Measurements from ENCODE around the gene HEATR5A. TPM values are rescaled to one million over a fixed set of nuclear protein-coding genes. Genes with fewer than 3 reads are reported as not detected.

HEATR5A gene
- total RNA-seq, 1 experiment from 2014 or later: 12.7 TPM

GRCh38 chr14:31414190-31414833 lies 6.0 kb downstream of the HEATR5A start:
- Histone ChIP-seq H3K9me3 (ENCODE audit: low read length) (no peaks in the 10 kb centered on the region), H3K4me2 (ENCODE audit: low read length) (peak overlapping the region; percentile 21), H3K9me2 (replicated peaks; ENCODE audit: low read length) (no peaks in the 10 kb centered on the region), H4K20me1 (ENCODE audit: low read length) (no peaks in the 10 kb centered on the region), H2AFZ (ENCODE audit: low read length) (no peak overlapping the region), H3K27me3 (ENCODE audit: low read length) (no peaks in the 10 kb centered on the region), H3F3A (ENCODE audit: low read length, unreplicated experiment) (no peaks in the 10 kb centered on the region), H3K4me1 (ENCODE audit: insufficient read depth, low read length) (peaks cover 25% of the 10 kb centered on the region), H3K79me2 (ENCODE audit: low read length) (peaks cover 69% of the 10 kb centered on the region), H3K9ac (ENCODE audit: low read length) (no peak overlapping the region), H3K36me3 (ENCODE audit: low read depth, low read length) (no peaks in the 10 kb centered on the region), H3K4me3 (ENCODE audit: low read length) (no peak overlapping the region), H3K27ac (ENCODE audit: low read length) (peak overlapping the region; percentile 4)
- peak; percentile 92 for ATAC-seq
- peak; percentile 72 for DNase-seq
- TF ChIP-seq, protein P1, sequence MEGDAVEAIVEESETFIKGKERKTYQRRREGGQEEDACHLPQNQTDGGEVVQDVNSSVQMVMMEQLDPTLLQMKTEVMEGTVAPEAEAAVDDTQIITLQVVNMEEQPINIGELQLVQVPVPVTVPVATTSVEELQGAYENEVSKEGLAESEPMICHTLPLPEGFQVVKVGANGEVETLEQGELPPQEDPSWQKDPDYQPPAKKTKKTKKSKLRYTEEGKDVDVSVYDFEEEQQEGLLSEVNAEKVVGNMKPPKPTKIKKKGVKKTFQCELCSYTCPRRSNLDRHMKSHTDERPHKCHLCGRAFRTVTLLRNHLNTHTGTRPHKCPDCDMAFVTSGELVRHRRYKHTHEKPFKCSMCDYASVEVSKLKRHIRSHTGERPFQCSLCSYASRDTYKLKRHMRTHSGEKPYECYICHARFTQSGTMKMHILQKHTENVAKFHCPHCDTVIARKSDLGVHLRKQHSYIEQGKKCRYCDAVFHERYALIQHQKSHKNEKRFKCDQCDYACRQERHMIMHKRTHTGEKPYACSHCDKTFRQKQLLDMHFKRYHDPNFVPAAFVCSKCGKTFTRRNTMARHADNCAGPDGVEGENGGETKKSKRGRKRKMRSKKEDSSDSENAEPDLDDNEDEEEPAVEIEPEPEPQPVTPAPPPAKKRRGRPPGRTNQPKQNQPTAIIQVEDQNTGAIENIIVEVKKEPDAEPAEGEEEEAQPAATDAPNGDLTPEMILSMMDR (conservative IDR thresholded peaks at IDR 0.05; ENCODE audit: low read depth, low read length): no peak
- TF ChIP-seq EZH2 (IDR thresholded peaks at IDR 0.05; ENCODE audit: low read length, unreplicated experiment): no peak
- TF ChIP-seq EZH2phosphoT487 (IDR thresholded peaks at IDR 0.05; ENCODE audit: borderline replicate concordance, low read length): no peak
- ChIA-PET POLR2A (ENCODE audit: unreplicated experiment) (no interaction called here), CTCF (no interaction called here)
- BruUV-seq (replicated peaks): no TSS peak
- intact Hi-C loops (cut with micrococcal nuclease): loop anchor here (1.0 to 5.0 kb wide), 2 partner anchors 36 to 37 kb away; no protein-coding TSS in a partner anchor

GRCh38 chr14:31411218-31411727 lies 9.1 kb downstream of the HEATR5A start:
- no TSS peak for BruUV-seq (replicated peaks)
- intact Hi-C loops (cut with micrococcal nuclease): loop anchor here (5.0 kb wide), 1 partner anchor 34 kb away; no protein-coding TSS in a partner anchor
- Histone ChIP-seq H3K27ac (ENCODE audit: low read length) (no peak overlapping the region), H3K4me1 (ENCODE audit: insufficient read depth, low read length) (peaks cover 19% of the 10 kb centered on the region), H3K4me3 (ENCODE audit: low read length) (no peak overlapping the region), H3K9me2 (replicated peaks; ENCODE audit: low read length) (no peaks in the 10 kb centered on the region), H4K20me1 (ENCODE audit: low read length) (no peaks in the 10 kb centered on the region), H3K4me2 (ENCODE audit: low read length) (no peak overlapping the region), H3K79me2 (ENCODE audit: low read length) (peaks cover 41% of the 10 kb centered on the region), H3K9me3 (ENCODE audit: low read length) (no peaks in the 10 kb centered on the region), H3F3A (ENCODE audit: low read length, unreplicated experiment) (no peaks in the 10 kb centered on the region), H3K9ac (ENCODE audit: low read length) (no peak overlapping the region), H3K27me3 (ENCODE audit: low read length) (no peaks in the 10 kb centered on the region), H3K36me3 (ENCODE audit: low read depth, low read length) (no peaks in the 10 kb centered on the region), H2AFZ (ENCODE audit: low read length) (no peak overlapping the region)
- ChIA-PET CTCF (no interaction called here), POLR2A (ENCODE audit: unreplicated experiment) (no interaction called here)
- ATAC-seq (no peak), DNase-seq (no peak)
- TF ChIP-seq, protein P1 (conservative IDR thresholded peaks at IDR 0.05; ENCODE audit: low read depth, low read length): no peak
- TF ChIP-seq EZH2 (IDR thresholded peaks at IDR 0.05; ENCODE audit: low read length, unreplicated experiment) (no peak), EZH2phosphoT487 (IDR thresholded peaks at IDR 0.05; ENCODE audit: borderline replicate concordance, low read length) (no peak)

DNA sequence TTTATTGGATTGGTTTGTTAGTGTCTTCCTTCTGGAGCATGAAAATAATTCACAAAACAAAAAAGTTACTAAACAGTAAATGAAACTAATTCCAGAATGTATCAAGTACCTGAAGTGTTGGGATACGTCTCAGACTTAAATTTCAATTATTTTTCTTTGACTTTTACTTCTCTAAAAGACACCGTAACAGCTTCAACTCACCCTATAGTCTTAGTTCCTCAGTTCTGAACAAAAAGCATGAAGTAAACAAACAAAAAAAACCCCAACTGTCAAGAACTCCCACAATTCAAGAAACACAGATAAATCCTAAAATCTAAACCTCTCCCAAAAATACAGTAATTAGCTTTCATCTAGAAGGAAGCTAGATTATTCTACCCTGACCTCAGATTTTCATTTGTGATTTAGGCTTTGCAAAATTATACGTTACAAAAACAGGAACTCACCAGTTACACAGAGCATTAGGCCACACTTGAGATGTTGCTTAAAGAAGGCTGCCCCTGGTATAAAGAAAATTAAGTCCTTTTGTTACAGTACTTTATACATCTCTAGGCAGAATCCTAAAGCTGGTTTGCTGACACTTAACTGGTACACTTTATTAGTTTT lies 10.2 kb downstream of the HEATR5A start:
- TF ChIP-seq, protein P1 (conservative IDR thresholded peaks at IDR 0.05; ENCODE audit: low read depth, low read length): no peak
- TF ChIP-seq EZH2phosphoT487 (IDR thresholded peaks at IDR 0.05; ENCODE audit: borderline replicate concordance, low read length): no peak
- TF ChIP-seq EZH2 (IDR thresholded peaks at IDR 0.05; ENCODE audit: low read length, unreplicated experiment): no peak
- H3K27me3 ChIP-seq (ENCODE audit: low read length): no peaks in the 10 kb centered on the region
- intact Hi-C loops (cut with micrococcal nuclease): loop anchor here (5.0 kb wide), 1 partner anchor 33 kb away; no protein-coding TSS in a partner anchor
- no peaks in the 10 kb centered on the region for H3K9me2 ChIP-seq (replicated peaks; ENCODE audit: low read length)
- DNase-seq (no peak), ATAC-seq (no peak)
- H3F3A ChIP-seq (ENCODE audit: low read length, unreplicated experiment): no peaks in the 10 kb centered on the region
- H4K20me1 ChIP-seq (ENCODE audit: low read length): no peaks in the 10 kb centered on the region
- no peak overlapping the region for H3K9ac ChIP-seq (ENCODE audit: low read length)
- CTCF ChIA-PET: no interaction called here
- H3K36me3 ChIP-seq (ENCODE audit: low read depth, low read length): no peaks in the 10 kb centered on the region
- no peak overlapping the region for H3K4me3 ChIP-seq (ENCODE audit: low read length)
- no TSS peak for BruUV-seq (replicated peaks)
- peaks cover 30% of the 10 kb centered on the region for H3K79me2 ChIP-seq (ENCODE audit: low read length)
- H3K4me1 ChIP-seq (ENCODE audit: insufficient read depth, low read length): peaks cover 15% of the 10 kb centered on the region
- POLR2A ChIA-PET (ENCODE audit: unreplicated experiment): no interaction called here
- no peak overlapping the region for H3K4me2 ChIP-seq (ENCODE audit: low read length)
- no peak overlapping the region for H3K27ac ChIP-seq (ENCODE audit: low read length)
- no peaks in the 10 kb centered on the region for H3K9me3 ChIP-seq (ENCODE audit: low read length)
- H2AFZ ChIP-seq (ENCODE audit: low read length): no peak overlapping the region

All from PC-3 (cell line).